ENCODE measurements around the gene DIDO1. TPM values are rescaled to one million over a fixed set of nuclear protein-coding genes. Genes with fewer than 3 reads are reported as not detected.
"Not testable (repeated sequence)": the region's sequence is repeated elsewhere in the genome, so short reads cannot be mapped to it uniquely, and the experiment has no call there.

Gene DIDO1
- total RNA-seq, 2 donors from 2014 or later: 50.0 TPM

GRCh38 chr20:62967149-62967501, 40.8 kb upstream of the DIDO1 start:
- DNase-seq: no peak
- Mint-ChIP-seq H3K36me3 (ENCODE audit: insufficient read depth in 2 of 2) (no peaks in the 10 kb centered on the region), H3K4me1 (ENCODE audit: low read depth) (peaks cover 6% of the 10 kb centered on the region)

GRCh38 chr20:62966212-62967148, 40.2 kb upstream of the DIDO1 start:
- Mint-ChIP-seq H3K27ac (no peak overlapping the region), H3K36me3 (ENCODE audit: insufficient read depth in 2 of 2) (no peaks in the 10 kb centered on the region), H3K9me3 (no peaks in the 10 kb centered on the region), H3K4me1 (ENCODE audit: low read depth) (no peaks in the 10 kb centered on the region), H3K4me3 (no peak overlapping the region), H3K27me3 (ENCODE audit: low read depth) (peaks cover 4% of the 10 kb centered on the region)
- ATAC-seq (replicated peaks in 1 of 2) (no peak), DNase-seq (no peak)

More at GRCh38 chr20:62967149-62967501, 40.8 kb upstream of the DIDO1 start:
- ATAC-seq (replicated peaks in 1 of 2): no peak
- no peak overlapping the region for H3K4me3 Mint-ChIP-seq
- H3K27ac Mint-ChIP-seq: no peak overlapping the region
- H3K9me3 Mint-ChIP-seq: no peaks in the 10 kb centered on the region
- H3K27me3 Mint-ChIP-seq (ENCODE audit: low read depth): peaks cover 10% of the 10 kb centered on the region

GRCh38 chr20:62965363-62965771, 39.1 kb upstream of the DIDO1 start:
- DNase-seq (no peak), ATAC-seq (replicated peaks in 1 of 2) (no peak)
- H3K36me3 Mint-ChIP-seq (ENCODE audit: insufficient read depth in 2 of 2): no peaks in the 10 kb centered on the region
- no peaks in the 10 kb centered on the region for H3K9me3 Mint-ChIP-seq
- H3K27me3 Mint-ChIP-seq (ENCODE audit: low read depth): no peaks in the 10 kb centered on the region
- H3K4me1 Mint-ChIP-seq (ENCODE audit: low read depth): no peaks in the 10 kb centered on the region
- no peak overlapping the region for H3K27ac Mint-ChIP-seq
- H3K4me3 Mint-ChIP-seq: no peak overlapping the region

DNA sequence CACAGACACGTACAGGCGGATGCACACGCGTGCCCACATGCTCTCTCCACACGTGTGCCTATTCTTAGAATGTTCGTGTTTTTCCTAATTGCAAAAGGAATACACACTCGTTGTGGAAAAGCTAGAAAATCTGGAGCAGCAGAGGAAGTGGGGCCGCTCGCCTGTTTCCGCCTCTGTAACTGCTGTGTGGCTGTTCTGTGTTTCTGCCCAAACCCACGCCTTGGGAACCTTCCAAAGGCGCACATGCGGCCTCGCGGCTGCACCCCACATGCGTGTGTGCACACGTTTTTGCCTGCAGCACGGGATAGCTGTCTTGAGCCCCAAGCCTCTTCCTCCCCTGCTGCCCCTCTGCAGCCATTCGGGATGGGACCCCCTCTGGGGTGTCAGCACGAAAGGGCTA, 38.4 kb upstream of the DIDO1 start:
- H3K27me3 Mint-ChIP-seq (ENCODE audit: low read depth): no peaks in the 10 kb centered on the region
- H3K36me3 Mint-ChIP-seq (ENCODE audit: insufficient read depth in 2 of 2): no peaks in the 10 kb centered on the region
- no peak overlapping the region for H3K27ac Mint-ChIP-seq
- H3K9me3 Mint-ChIP-seq: no peaks in the 10 kb centered on the region
- peaks cover 3% of the 10 kb centered on the region for H3K4me1 Mint-ChIP-seq (ENCODE audit: low read depth)
- H3K4me3 Mint-ChIP-seq: no peak overlapping the region
- DNase-seq (no peak), ATAC-seq (replicated peaks in 1 of 2) (no peak)

- H3K4me3 Mint-ChIP-seq: no peak overlapping the region
- H3K27ac Mint-ChIP-seq: no peak overlapping the region
- DNase-seq (no peak), ATAC-seq (replicated peaks in 1 of 2) (no peak)
- no peaks in the 10 kb centered on the region for H3K27me3 Mint-ChIP-seq (ENCODE audit: low read depth)
- no peaks in the 10 kb centered on the region for H3K9me3 Mint-ChIP-seq
- no peaks in the 10 kb centered on the region for H3K36me3 Mint-ChIP-seq (ENCODE audit: insufficient read depth in 2 of 2)
- peaks cover 9% of the 10 kb centered on the region for H3K4me1 Mint-ChIP-seq (ENCODE audit: low read depth)
These were observed 37.5 kb upstream of the DIDO1 start for GRCh38 chr20:62963614-62964397.

DNA sequence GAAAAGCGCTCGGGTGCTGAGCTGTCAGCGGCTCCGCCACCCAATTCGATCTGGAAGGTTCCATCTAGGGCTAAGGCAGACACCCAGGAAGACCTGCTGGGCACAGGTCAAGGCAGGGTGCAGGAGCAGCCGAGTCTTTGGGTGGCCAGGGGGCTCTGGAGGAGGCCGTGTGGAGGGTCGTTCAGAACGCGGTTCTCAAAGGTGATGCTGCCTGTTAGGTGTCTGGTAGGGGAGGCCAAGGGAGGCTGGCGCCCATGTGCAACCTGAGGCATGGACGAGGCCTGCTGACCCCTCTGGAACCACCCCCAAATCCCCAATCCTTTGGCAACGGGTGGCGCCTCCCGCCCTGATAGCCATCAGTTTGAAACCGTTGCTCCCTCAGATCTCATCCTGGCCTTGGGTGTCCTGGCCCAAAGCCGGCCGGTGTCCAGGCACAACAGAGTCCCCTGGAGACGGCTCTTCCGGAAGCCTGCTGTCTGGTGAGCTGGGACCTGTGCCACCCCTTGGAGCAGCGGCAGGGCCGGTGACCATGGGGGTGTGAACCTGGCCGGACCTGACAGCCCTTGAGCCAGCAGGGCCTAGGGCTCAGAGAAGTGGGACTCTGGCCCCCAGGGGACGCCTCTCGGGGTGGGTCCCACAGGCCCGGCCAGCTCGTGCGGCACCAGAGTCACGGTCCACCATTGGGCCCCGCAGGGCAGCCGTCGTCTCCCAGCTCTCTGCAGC, 36.7 kb upstream of the DIDO1 start:
- H3K27ac Mint-ChIP-seq: no peak overlapping the region
- H3K4me1 Mint-ChIP-seq (ENCODE audit: low read depth): peaks cover 9% of the 10 kb centered on the region
- ATAC-seq (replicated peaks in 1 of 2): no peak

GRCh38 chr20:62962221-62962879, 36.0 kb upstream of the DIDO1 start:
- Mint-ChIP-seq H3K27me3 (ENCODE audit: low read depth) (no peaks in the 10 kb centered on the region), H3K36me3 (ENCODE audit: insufficient read depth in 2 of 2) (no peaks in the 10 kb centered on the region), H3K9me3 (no peaks in the 10 kb centered on the region), H3K4me3 (no peak overlapping the region), H3K4me1 (ENCODE audit: low read depth) (peaks cover 9% of the 10 kb centered on the region), H3K27ac (no peak overlapping the region)
- DNase-seq: no peak
- ATAC-seq (replicated peaks in 1 of 2): no peak

More for the DNA sequence above, 36.7 kb upstream of the DIDO1 start:
- Mint-ChIP-seq H3K27me3 (ENCODE audit: low read depth) (no peaks in the 10 kb centered on the region), H3K36me3 (ENCODE audit: insufficient read depth in 2 of 2) (no peaks in the 10 kb centered on the region), H3K9me3 (no peaks in the 10 kb centered on the region), H3K4me3 (no peak overlapping the region)
- no peak for DNase-seq

GRCh38 chr20:62961799-62962198, 35.5 kb upstream of the DIDO1 start:
- peaks cover 9% of the 10 kb centered on the region for H3K4me1 Mint-ChIP-seq (ENCODE audit: low read depth)
- no peaks in the 10 kb centered on the region for H3K27me3 Mint-ChIP-seq (ENCODE audit: low read depth)
- no peaks in the 10 kb centered on the region for H3K36me3 Mint-ChIP-seq (ENCODE audit: insufficient read depth in 2 of 2)
- H3K4me3 Mint-ChIP-seq: no peak overlapping the region
- DNase-seq (no peak), ATAC-seq (replicated peaks in 1 of 2) (no peak)
- no peaks in the 10 kb centered on the region for H3K9me3 Mint-ChIP-seq
- H3K27ac Mint-ChIP-seq: no peak overlapping the region

- H3K27ac Mint-ChIP-seq: no peak overlapping the region
- no peaks in the 10 kb centered on the region for H3K9me3 Mint-ChIP-seq
- no peak overlapping the region for H3K4me3 Mint-ChIP-seq
- ATAC-seq (replicated peaks in 1 of 2): no peak
- peaks cover 9% of the 10 kb centered on the region for H3K4me1 Mint-ChIP-seq (ENCODE audit: low read depth)
- H3K27me3 Mint-ChIP-seq (ENCODE audit: low read depth): no peaks in the 10 kb centered on the region
- no peaks in the 10 kb centered on the region for H3K36me3 Mint-ChIP-seq (ENCODE audit: insufficient read depth in 2 of 2)
- DNase-seq: no peak
These were observed 35.0 kb upstream of the DIDO1 start for GRCh38 chr20:62961310-62961783.

- H3K4me3 Mint-ChIP-seq: not testable (repeated sequence)
These were observed 34.4 kb upstream of the DIDO1 start for GRCh38 chr20:62960446-62961309.

DNA sequence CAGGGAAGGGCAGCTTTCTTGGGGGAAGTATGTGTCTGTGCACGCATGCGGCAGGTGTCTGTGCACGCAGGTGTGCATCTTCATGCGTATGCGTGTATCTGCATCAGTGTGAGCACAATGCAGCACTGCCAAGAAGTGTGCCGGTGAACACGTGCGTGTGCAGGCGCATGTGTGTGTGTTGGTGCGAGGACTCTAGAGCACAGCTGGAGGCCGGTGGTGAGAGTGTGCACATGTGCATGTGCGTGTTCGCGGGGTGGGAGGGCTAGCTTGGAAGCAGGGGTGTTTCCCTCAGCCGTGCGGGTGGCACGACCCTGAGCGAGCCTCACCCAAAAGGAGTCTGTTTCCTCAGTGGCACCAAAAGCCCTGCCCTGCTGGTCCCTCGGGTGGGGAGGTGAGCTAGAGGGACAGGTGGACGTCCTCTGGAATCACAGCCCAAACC, 33.7 kb upstream of the DIDO1 start:
- no peak for DNase-seq
- no peak overlapping the region for H3K27ac Mint-ChIP-seq
- no peaks in the 10 kb centered on the region for H3K27me3 Mint-ChIP-seq (ENCODE audit: low read depth)
- H3K4me1 Mint-ChIP-seq (ENCODE audit: low read depth): peaks cover 9% of the 10 kb centered on the region
- H3K9me3 Mint-ChIP-seq: no peaks in the 10 kb centered on the region
- H3K36me3 Mint-ChIP-seq (ENCODE audit: insufficient read depth in 2 of 2): no peaks in the 10 kb centered on the region
- ATAC-seq (replicated peaks in 1 of 2): no peak
- H3K4me3 Mint-ChIP-seq: no peak overlapping the region

More at GRCh38 chr20:62960446-62961309, 34.4 kb upstream of the DIDO1 start:
- H3K27ac Mint-ChIP-seq; H3K36me3 Mint-ChIP-seq (ENCODE audit: insufficient read depth in 2 of 2); H3K4me1 Mint-ChIP-seq (ENCODE audit: low read depth); DNase-seq; H3K9me3 Mint-ChIP-seq; H3K27me3 Mint-ChIP-seq (ENCODE audit: low read depth); ATAC-seq (replicated peaks in 1 of 2): not testable (repeated sequence)
